Body of pancreas (tissue), 4 donors: Measurements from ENCODE around the gene FGR. TPM values are rescaled to one million over a fixed set of nuclear protein-coding genes. Genes with fewer than 3 reads are reported as not detected.

Experiments used
- ATAC-seq: fragments of 150-250 bp; one replicate; pipeline ENCODE4 v1.9.1; 2016
- DNase-seq, 4 donors: peaks; one replicate each; pipeline ENCODE4 v3.0.0-alpha.2; 2019
- H3K27ac ChIP-seq, 4 donors: fragments of 200-600 bp; sonication (generic); 1 replicate in 3 of 4; 2 replicates in 1 of 4; pipeline versions ENCODE4 v1.5.1 to v1.6.1; 2016 to 2019; ENCODE audit warnings: mild to moderate bottlenecking in 1 of 4, mixed read lengths in 1 of 4, moderate library complexity in 1 of 4
- H3K27me3 ChIP-seq, 2 donors: fragments of 200-600 bp; sonication (generic); one replicate each; pipeline ENCODE4 v1.6.0; 2016; ENCODE audit warnings: mild to moderate bottlenecking in 1 of 2
- H3K36me3 ChIP-seq, 2 donors: fragments of 200-600 bp; sonication (generic); replicated peaks in 1 of 2; 2 replicates each; pipeline ENCODE4 v1.5.1; 2016; ENCODE audit warnings: low read depth in 2 of 2; ENCODE audit not compliant: insufficient read depth in 1 of 2
- H3K4me1 ChIP-seq: fragments of 200-600 bp; sonication (generic); one replicate; pipeline ENCODE4 v1.6.0; 2016
- H3K4me3 ChIP-seq, 2 donors: fragments of 200-600 bp; sonication (generic); 1 replicate in 1 of 2; 2 replicates in 1 of 2; pipeline ENCODE4 v1.5.1; 2016 to 2019
- H3K9me3 ChIP-seq, 3 donors: fragments of 200-600 bp; sonication (generic); 1 replicate in 2 of 3; 2 replicates in 1 of 3; pipeline ENCODE4 v1.5.1; 2016
- CTCF ChIP-seq, 7 experiments: fragments of 450-650 bp in 4 of 7; fragments of 200-600 bp in 3 of 7; sonication (generic) in 3 of 7; IDR thresholded peaks; one replicate each; pipeline ENCODE4 v1.5.1; 2016 to 2019; ENCODE audit warnings: antibody characterized with exemption in 7 of 7
- POLR2A ChIP-seq, 3 donors: fragments of 450-650 bp; IDR thresholded peaks; one replicate each; pipeline ENCODE4 v1.6.1; 2016; ENCODE audit warnings: antibody characterized with exemption in 3 of 3, mild to moderate bottlenecking in 2 of 3
- WGBS, 2 donors: methylation state at CpG; one replicate each; pipeline ENCODE4 v1.1.5; 2017; 5-methylcytosine and 5-hydroxymethylcytosine counted together
- intact Hi-C: fragments of 100-400 bp; cut with DNase I; formaldehyde crosslinking; loops from one replicate; pipeline ENCODE4 v1.15.1; 2023
- total RNA-seq, 2 donors: library from RNA; depleted of rRNA; stranded (reverse); fragments of >200 nt; gene quantifications; one replicate each; pipeline ENCODE4 v1.1.0, GENCODE V29; 2016

FGR gene
- total RNA-seq, 2 donors from 2014 or later, result 3.0 to 5.4 TPM

- intact Hi-C loops, result no loop called here
- no peak for ATAC-seq
- H3K9me3 ChIP-seq, result no peaks in the 10 kb centered on the region
- no peak for DNase-seq
- TF ChIP-seq POLR2A (IDR thresholded peaks at IDR 0.05), result no peak
- TF ChIP-seq CTCF (IDR thresholded peaks at IDR 0.05), result no peak
- no peak overlapping the region for H3K27ac ChIP-seq
- WGBS, 2 donors, result 72 to 80% methylated on average over 9 to 12 of the region's 12 CpGs
- no peaks in the 10 kb centered on the region for H3K27me3 ChIP-seq
- H3K4me1 ChIP-seq, result peaks cover 26% of the 10 kb centered on the region
- no peak overlapping the region for H3K4me3 ChIP-seq
- H3K36me3 ChIP-seq, result no peaks in the 10 kb centered on the region
These were observed 46.4 kb downstream of the FGR start for GRCh38 chr1:27588256-27589232.

DNA sequence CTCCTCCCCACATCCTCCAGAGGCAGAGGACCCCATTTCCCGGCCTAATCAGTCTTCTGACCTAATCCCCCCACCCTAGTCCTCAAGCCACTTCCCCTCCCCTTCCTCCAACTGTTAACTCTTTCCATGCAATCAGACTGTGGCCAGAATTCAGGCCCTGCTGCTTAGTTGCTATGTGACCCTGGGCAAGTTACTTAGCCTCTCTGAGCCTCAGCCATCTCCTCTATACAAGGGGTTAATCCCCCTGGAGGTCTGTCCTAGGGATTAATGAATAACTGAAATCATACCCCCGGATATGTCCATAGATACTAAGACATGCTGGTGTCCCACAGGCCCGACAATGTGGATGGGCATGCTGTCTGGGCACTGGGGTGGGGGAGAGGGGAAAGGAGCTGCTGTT lies 49.3 kb downstream of the FGR start:
- whole genome bisulfite sequencing, 2 donors, result 47 to 59% methylated on average over 3 of the region's 3 CpGs
- H3K27ac ChIP-seq, result no peak overlapping the region

GRCh38 chr1:27584453-27584852 lies 50.5 kb downstream of the FGR start:
- Histone ChIP-seq H3K36me3 (no peaks in the 10 kb centered on the region), H3K4me1 (no peaks in the 10 kb centered on the region), H3K27ac (no peak overlapping the region), H3K9me3 (no peaks in the 10 kb centered on the region), H3K4me3 (no peak overlapping the region), H3K27me3 (no peaks in the 10 kb centered on the region)
- WGBS, 2 donors, result 96 to 100% methylated on average over 2 to 3 of the region's 3 CpGs
- ATAC-seq, result no peak
- TF ChIP-seq POLR2A (IDR thresholded peaks at IDR 0.05) (no peak), CTCF (IDR thresholded peaks at IDR 0.05) (no peak)
- DNase-seq, result no peak
- intact Hi-C loops, result no loop called here

More for the DNA sequence above, 49.3 kb downstream of the FGR start:
- no peak for DNase-seq
- intact Hi-C loops, result no loop called here
- Histone ChIP-seq H3K4me1 (peaks cover 11% of the 10 kb centered on the region), H3K36me3 (no peaks in the 10 kb centered on the region), H3K4me3 (no peak overlapping the region), H3K27me3 (no peaks in the 10 kb centered on the region), H3K9me3 (no peaks in the 10 kb centered on the region)
- no peak for ATAC-seq
- TF ChIP-seq CTCF (IDR thresholded peaks at IDR 0.05) (no peak), POLR2A (IDR thresholded peaks at IDR 0.05) (no peak)

DNA sequence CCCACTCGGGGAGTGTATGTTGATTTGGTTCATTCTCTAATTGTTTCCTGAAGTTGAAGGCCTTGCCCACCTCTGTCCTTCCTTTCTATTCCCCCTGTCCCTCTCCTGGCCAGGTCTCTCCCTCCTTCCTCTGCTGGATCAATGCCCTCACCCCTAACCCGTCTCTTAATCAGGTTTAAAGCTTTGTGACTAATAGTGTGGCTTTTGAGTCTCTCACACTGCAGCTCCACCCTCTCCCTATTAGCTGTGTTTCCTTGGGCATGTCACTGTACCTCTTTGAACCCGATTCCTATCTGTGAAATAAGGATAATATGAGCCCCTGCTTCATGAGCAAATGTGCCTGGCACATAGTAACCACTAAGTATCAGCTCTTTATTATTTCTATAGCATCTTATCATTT lies 51.5 kb downstream of the FGR start:
- TF ChIP-seq CTCF (IDR thresholded peaks at IDR 0.05), result no peak
- TF ChIP-seq POLR2A (IDR thresholded peaks at IDR 0.05), result no peak
- intact Hi-C loops, result no loop called here
- DNase-seq (no peak), ATAC-seq (no peak)
- Histone ChIP-seq H3K36me3 (no peaks in the 10 kb centered on the region), H3K9me3 (no peaks in the 10 kb centered on the region), H3K27ac (no peak overlapping the region), H3K27me3 (no peaks in the 10 kb centered on the region), H3K4me1 (no peaks in the 10 kb centered on the region), H3K4me3 (no peak overlapping the region)
- 66 to 82% methylated on average over 3 of the region's 3 CpGs for WGBS, 2 donors
